PC-9 (cell line): Measurements from ENCODE around the gene SEBOX.

Experiments used
- EZH2 ChIP-seq: fragments of 200-600 bp; sonication (generic); IDR thresholded peaks from 2 replicates; pipeline ENCODE4 v1.8.0; 2017; ENCODE audit warnings: antibody characterized with exemption, low read depth
- TF ChIP-seq, protein P1 (sequence below): fragments of 200-600 bp; sonication (generic); conservative IDR thresholded peaks from 2 replicates; pipeline ENCODE4 v1.6.1; 2017; ENCODE audit warnings: mixed run types, antibody characterized with exemption, mild to moderate bottlenecking, moderate library complexity

DNA sequence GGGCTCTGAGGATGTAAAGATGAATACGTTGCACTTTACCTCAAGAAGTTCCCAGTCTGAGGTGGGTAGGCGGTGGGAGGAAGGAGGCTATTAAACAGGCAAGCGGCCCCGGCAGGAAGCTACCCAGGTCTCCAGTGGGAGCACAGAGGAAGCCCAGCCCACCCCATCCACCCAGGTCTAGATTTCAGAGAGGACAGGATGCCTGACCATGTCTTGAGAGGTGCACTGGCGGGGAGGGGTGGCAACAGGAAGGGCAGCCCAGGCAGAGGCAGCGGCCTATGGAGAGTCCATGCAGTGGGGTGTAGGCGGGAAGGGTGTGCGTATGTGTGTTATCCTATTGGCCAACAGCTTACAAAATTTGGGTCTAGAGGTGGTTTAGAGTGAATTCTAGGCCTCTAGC, 20.4 kb upstream of the SEBOX start:
- TF ChIP-seq, protein P1, sequence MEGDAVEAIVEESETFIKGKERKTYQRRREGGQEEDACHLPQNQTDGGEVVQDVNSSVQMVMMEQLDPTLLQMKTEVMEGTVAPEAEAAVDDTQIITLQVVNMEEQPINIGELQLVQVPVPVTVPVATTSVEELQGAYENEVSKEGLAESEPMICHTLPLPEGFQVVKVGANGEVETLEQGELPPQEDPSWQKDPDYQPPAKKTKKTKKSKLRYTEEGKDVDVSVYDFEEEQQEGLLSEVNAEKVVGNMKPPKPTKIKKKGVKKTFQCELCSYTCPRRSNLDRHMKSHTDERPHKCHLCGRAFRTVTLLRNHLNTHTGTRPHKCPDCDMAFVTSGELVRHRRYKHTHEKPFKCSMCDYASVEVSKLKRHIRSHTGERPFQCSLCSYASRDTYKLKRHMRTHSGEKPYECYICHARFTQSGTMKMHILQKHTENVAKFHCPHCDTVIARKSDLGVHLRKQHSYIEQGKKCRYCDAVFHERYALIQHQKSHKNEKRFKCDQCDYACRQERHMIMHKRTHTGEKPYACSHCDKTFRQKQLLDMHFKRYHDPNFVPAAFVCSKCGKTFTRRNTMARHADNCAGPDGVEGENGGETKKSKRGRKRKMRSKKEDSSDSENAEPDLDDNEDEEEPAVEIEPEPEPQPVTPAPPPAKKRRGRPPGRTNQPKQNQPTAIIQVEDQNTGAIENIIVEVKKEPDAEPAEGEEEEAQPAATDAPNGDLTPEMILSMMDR: no peak
- no peak for TF ChIP-seq EZH2
